Eye (tissue), 1 donor: ENCODE data around the gene GFRA4.

ENCODE experiments used
- DNase-seq: peaks from one replicate; pipeline ENCODE4 v3.0.0-alpha.2; 2015

The GFRA4 gene

DNA sequence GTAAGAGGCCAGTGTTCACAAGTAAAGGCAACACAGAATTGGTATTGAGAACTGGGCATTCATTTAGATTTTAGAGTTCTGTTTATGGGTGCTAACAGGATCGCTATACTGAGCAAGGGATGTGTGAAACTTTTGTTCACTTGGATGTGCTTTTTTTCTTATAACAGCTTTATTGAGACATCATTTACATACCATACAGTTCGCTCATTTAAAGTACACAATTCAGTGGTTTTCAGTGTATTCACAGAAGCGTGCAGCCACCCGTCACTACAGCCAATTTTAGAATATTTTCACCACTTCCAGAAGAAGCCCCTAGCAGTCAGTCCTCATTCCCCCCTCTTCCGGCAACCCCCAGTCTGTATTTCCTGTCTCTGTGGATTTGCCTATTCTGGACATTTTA lies 48.7 kb downstream of the GFRA4 start:
- no peak for DNase-seq

GRCh38 chr20:3613821-3614440 lies 49.3 kb downstream of the GFRA4 start:
- peak; percentile 14 for DNase-seq

DNA sequence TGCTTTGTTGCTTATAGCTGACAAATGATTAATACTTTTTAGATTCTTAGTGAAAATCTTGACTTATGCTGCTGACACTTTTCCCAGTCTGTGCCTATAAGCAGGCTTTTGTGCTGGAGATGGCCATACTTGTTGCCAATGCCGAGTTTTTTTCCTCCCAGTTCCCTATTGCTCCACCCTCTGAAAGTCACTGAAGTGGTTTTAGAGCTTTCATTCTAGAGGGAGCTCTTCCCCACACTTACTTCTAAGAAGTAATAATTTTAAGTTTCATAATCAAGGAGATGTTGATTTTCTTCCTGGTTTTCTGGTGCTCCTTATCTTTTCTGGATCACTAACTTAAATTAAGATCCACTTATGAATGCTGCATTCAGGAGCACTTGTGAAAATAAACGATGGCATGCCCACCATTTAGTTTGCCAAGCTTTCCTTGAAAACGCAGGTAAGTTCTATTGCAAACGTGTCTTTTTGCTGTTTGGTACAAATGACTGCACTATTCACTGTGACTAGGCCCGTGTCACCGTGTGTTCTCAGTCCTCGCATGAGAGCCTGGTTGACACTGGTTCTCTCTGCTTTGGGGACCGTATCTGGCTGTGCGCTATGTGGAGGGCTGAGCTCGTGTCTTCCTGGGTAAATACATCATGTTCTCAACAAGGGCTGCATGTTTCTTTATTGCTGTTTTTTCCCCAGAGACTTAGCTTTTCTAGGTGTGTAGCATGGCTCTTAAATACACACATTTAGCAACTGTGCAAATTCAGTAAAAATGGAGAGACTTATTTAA lies 50.2 kb downstream of the GFRA4 start:
- DNase-seq: no peak

DNA sequence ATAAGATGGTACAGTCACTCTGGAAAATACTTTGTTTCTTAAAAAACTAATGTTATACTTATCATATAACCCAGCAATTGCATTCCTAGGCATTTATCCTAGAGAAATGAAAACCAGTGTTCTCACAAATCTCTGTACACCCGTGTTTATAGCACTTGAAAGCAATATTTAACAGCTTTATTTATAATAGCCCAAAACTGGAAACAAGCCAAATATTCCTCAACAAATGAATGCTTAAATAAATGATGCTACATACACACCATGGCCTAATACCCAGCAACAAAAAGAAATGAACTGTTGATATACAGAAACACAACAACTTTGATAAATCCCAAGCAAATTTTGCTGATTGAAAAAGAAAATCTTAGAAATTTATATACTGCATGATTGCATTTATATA lies 51.3 kb downstream of the GFRA4 start:
- DNase-seq: no peak
